Mesenchymal stem cell (in vitro differentiated cells and primary cell): ENCODE results near the gene PIBF1.
"Not testable (repeated sequence)": the region's sequence is repeated elsewhere in the genome, so short reads cannot be mapped to it uniquely, and the experiment has no call there.

Experiments
- DNase-seq: peaks from one replicate; pipeline ENCODE4 v3.0.0-alpha.2; 2013
- H2AFZ ChIP-seq: one replicate; pipeline ENCODE4 v1.6.1; 2013; ENCODE audit warnings: low read depth, mild to moderate bottlenecking, control low read depth, inconsistent platforms, low read length, moderate library complexity
- H2AK5ac ChIP-seq: 2 replicates; pipeline ENCODE4 v1.6.1; 2013; ENCODE audit warnings: low read length, moderate library complexity, mild to moderate bottlenecking, inconsistent platforms; ENCODE audit not compliant: severe bottlenecking
- H2BK120ac ChIP-seq: one replicate; pipeline ENCODE4 v1.6.1; 2013; ENCODE audit warnings: low read depth, mild to moderate bottlenecking, inconsistent platforms, low read length, moderate library complexity
- H2BK12ac ChIP-seq, 2 experiments: one replicate each; pipeline ENCODE4 v1.6.1; 2013; ENCODE audit warnings: inconsistent platforms in 2 of 2, low read length in 2 of 2, mild to moderate bottlenecking in 2 of 2, moderate library complexity in 2 of 2, control low read depth in 1 of 2
- H2BK15ac ChIP-seq: one replicate; pipeline ENCODE4 v1.6.1; 2013; ENCODE audit warnings: mild to moderate bottlenecking, low read depth, inconsistent platforms; ENCODE audit not compliant: poor library complexity, severe bottlenecking
- H2BK5ac ChIP-seq: 2 replicates; pipeline ENCODE4 v1.6.1; 2013; ENCODE audit warnings: low read depth, mild to moderate bottlenecking, low read length, control low read depth, inconsistent platforms; ENCODE audit not compliant: poor library complexity, severe bottlenecking
- H3K14ac ChIP-seq, 2 experiments: one replicate each; pipeline ENCODE4 v1.6.1; 2013; ENCODE audit warnings: inconsistent platforms in 2 of 2, low read length in 2 of 2, control low read depth in 1 of 2, mild to moderate bottlenecking in 1 of 2, moderate library complexity in 1 of 2
- H3K18ac ChIP-seq, 2 experiments: one replicate each; pipeline ENCODE4 v1.6.1; 2013; ENCODE audit warnings: inconsistent platforms in 2 of 2, low read length in 2 of 2, control low read depth in 1 of 2, low read depth in 1 of 2, mild to moderate bottlenecking in 1 of 2
- H3K23ac ChIP-seq, 2 experiments: one replicate each; pipeline ENCODE4 v1.6.1; 2013; ENCODE audit warnings: inconsistent platforms in 2 of 2, low read length in 2 of 2, mild to moderate bottlenecking in 2 of 2, moderate library complexity in 2 of 2, control low read depth in 1 of 2
- H3K27ac ChIP-seq: 2 replicates; pipeline ENCODE4 v1.5.1; 2013; ENCODE audit warnings: mild to moderate bottlenecking, moderate library complexity, low read length, control low read depth, inconsistent platforms; ENCODE audit not compliant: poor library complexity, severe bottlenecking
- H3K27me3 ChIP-seq, 2 experiments: 2 replicates each; pipeline versions ENCODE4 v1.6.1 to v1.7.0; 2013; ENCODE audit warnings: low read length in 2 of 2, mild to moderate bottlenecking in 2 of 2, moderate library complexity in 2 of 2, control low read depth in 1 of 2, inconsistent platforms in 1 of 2; ENCODE audit not compliant: control insufficient read depth in 1 of 2, insufficient read depth in 1 of 2
- H3K36me3 ChIP-seq, 2 experiments: 2 replicates each; pipeline versions ENCODE4 v1.6.1 to v1.7.0; 2013; ENCODE audit warnings: low read length in 2 of 2, control low read depth in 1 of 2, inconsistent platforms in 1 of 2, low read depth in 1 of 2, mild to moderate bottlenecking in 1 of 2; ENCODE audit not compliant: insufficient read depth in 2 of 2, control insufficient read depth in 1 of 2
- H3K4ac ChIP-seq, 2 experiments: one replicate each; pipeline ENCODE4 v1.6.1; 2013; ENCODE audit warnings: inconsistent platforms in 2 of 2, low read length in 2 of 2, mild to moderate bottlenecking in 2 of 2, moderate library complexity in 2 of 2, control low read depth in 1 of 2, low read depth in 1 of 2
- H3K4me1 ChIP-seq: 2 replicates; pipeline ENCODE4 v1.6.1; 2013; ENCODE audit warnings: low read depth, low read length, control low read depth; ENCODE audit not compliant: control insufficient read depth, insufficient read depth
- H3K4me2 ChIP-seq: 2 replicates; pipeline ENCODE4 v1.6.1; 2013; ENCODE audit warnings: low read length, mild to moderate bottlenecking, inconsistent platforms; ENCODE audit not compliant: poor library complexity, severe bottlenecking
- H3K4me3 ChIP-seq, 2 experiments: 2 replicates each; pipeline versions ENCODE4 v1.5.1 to v1.7.0; 2013; ENCODE audit warnings: low read length in 2 of 2, mild to moderate bottlenecking in 2 of 2, control low read depth in 1 of 2, low read depth in 1 of 2; ENCODE audit not compliant: insufficient read depth in 1 of 2
- H3K79me1 ChIP-seq: replicated peaks from 2 replicates; pipeline ENCODE4 v1.6.1; 2013; ENCODE audit warnings: mild to moderate bottlenecking, control low read depth, low read length, inconsistent platforms; ENCODE audit not compliant: poor library complexity, severe bottlenecking
- H3K9ac ChIP-seq: 2 replicates; pipeline ENCODE4 v1.7.0; 2013; ENCODE audit warnings: mild to moderate bottlenecking, low read length, moderate library complexity
- H3K9me3 ChIP-seq: 2 replicates; pipeline ENCODE4 v1.7.0; 2013; ENCODE audit warnings: mild to moderate bottlenecking, low read length; ENCODE audit not compliant: control insufficient read depth
- H4K8ac ChIP-seq: one replicate; pipeline ENCODE4 v1.6.1; 2013; ENCODE audit warnings: inconsistent platforms, mild to moderate bottlenecking, low read length, moderate library complexity
- H4K91ac ChIP-seq: one replicate; pipeline ENCODE4 v1.6.1; 2013; ENCODE audit warnings: mild to moderate bottlenecking, low read length, inconsistent platforms
- WGBS: methylation state at CpG from one replicate; pipeline ENCODE4 v1.1.7; 2013; ENCODE audit warnings: mixed read lengths; 5-methylcytosine and 5-hydroxymethylcytosine counted together

The PIBF1 gene

GRCh38 chr13:73048615-73049014 is 266.7 kb downstream of the PIBF1 start:
- H3K9ac ChIP-seq, H4K91ac ChIP-seq, H3K4me2 ChIP-seq, H2BK120ac ChIP-seq, H3K18ac ChIP-seq, H2BK12ac ChIP-seq, H2BK5ac ChIP-seq, H4K8ac ChIP-seq, H3K4me3 ChIP-seq, H2BK15ac ChIP-seq, H3K79me1 ChIP-seq, H2AFZ ChIP-seq, H3K36me3 ChIP-seq, H3K4ac ChIP-seq, H3K4me1 ChIP-seq, H3K9me3 ChIP-seq, DNase-seq, H3K27me3 ChIP-seq, H3K27ac ChIP-seq, H3K23ac ChIP-seq, H2AK5ac ChIP-seq, H3K14ac ChIP-seq: not testable (repeated sequence)
- 86% methylated on average over 2 of the region's 2 CpGs for WGBS

GRCh38 chr13:73054712-73055111 is 272.8 kb downstream of the PIBF1 start:
- H3K27ac ChIP-seq = no peak overlapping the region
- H3K4me1 ChIP-seq = no peaks in the 10 kb centered on the region
- no peak overlapping the region for H2BK12ac ChIP-seq
- DNase-seq = no peak
- no peak overlapping the region for H2BK120ac ChIP-seq
- 50% methylated on average over 3 of the region's 5 CpGs for WGBS
- H2AK5ac ChIP-seq = no peak overlapping the region
- H3K36me3 ChIP-seq = no peaks in the 10 kb centered on the region
- H2BK15ac ChIP-seq = no peak overlapping the region
- no peaks in the 10 kb centered on the region for H3K9me3 ChIP-seq
- H3K23ac ChIP-seq = no peak overlapping the region
- H4K8ac ChIP-seq = no peak overlapping the region
- no peak overlapping the region for H4K91ac ChIP-seq
- peaks cover 0 to 20% of the 10 kb centered on the region in 2 experiments for H3K27me3 ChIP-seq
- no peak overlapping the region for H3K9ac ChIP-seq
- H3K18ac ChIP-seq = no peak overlapping the region
- H3K4me2 ChIP-seq = no peak overlapping the region
- H3K4me3 ChIP-seq = no peak overlapping the region
- H3K4ac ChIP-seq = no peak overlapping the region
- H2AFZ ChIP-seq = no peak overlapping the region
- H2BK5ac ChIP-seq = no peak overlapping the region
- H3K79me1 ChIP-seq = peaks cover 3% of the 10 kb centered on the region
- H3K14ac ChIP-seq = no peak overlapping the region

DNA sequence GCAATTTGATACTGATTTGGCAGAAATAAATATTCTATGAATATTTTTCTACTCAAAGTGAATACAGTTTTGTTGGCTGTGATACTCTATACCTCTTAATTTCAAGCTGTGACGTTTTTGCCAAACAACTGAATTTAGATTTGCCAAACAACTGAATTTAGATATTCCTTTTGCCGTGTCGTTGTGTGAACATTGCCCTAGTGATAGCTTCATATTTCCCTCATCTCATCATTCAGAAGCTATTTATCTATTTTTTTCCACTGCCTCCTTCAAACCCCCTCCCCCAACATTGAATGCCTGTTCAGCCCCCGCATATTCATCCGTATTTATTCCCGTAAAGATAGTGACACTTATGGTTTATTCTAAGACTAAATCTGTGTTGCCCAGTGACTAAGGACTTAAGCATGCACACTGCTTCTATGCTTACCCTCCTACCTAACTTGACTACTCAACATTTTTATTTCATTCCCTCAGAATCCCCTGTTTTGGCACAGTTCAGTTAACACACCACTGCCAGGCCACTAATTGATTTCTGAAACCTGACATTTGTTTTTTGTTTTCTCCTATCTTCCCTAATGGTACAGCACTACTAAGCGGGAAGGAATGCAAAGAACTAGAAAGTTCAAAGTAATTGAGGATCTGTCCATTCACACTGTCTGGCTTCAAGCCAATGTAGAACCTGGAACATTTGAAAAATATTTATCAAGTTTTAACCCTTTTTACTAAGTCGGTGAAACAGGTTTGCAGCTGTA is 274.1 kb downstream of the PIBF1 start:
- Histone ChIP-seq H4K91ac (no peak overlapping the region), H2BK5ac (no peak overlapping the region), H3K27me3 (peaks cover 0 to 20% of the 10 kb centered on the region in 2 experiments), H2BK15ac (no peak overlapping the region), H3K18ac (no peak overlapping the region), H3K9me3 (no peaks in the 10 kb centered on the region), H3K36me3 (no peaks in the 10 kb centered on the region), H3K14ac (no peak overlapping the region), H2BK120ac (no peak overlapping the region), H4K8ac (no peak overlapping the region), H2AK5ac (no peak overlapping the region), H3K27ac (peak overlapping the region; percentile 37), H3K23ac (no peak overlapping the region), H3K4ac (no peak overlapping the region), H3K9ac (no peak overlapping the region), H2AFZ (no peak overlapping the region), H3K79me1 (peaks cover 4% of the 10 kb centered on the region), H3K4me2 (peak overlapping the region; percentile 34), H2BK12ac (no peak overlapping the region), H3K4me3 (no peak overlapping the region), H3K4me1 (no peaks in the 10 kb centered on the region)
- peak; percentile 64 for DNase-seq
- WGBS = 33% methylated on average over 8 of the region's 8 CpGs

DNA sequence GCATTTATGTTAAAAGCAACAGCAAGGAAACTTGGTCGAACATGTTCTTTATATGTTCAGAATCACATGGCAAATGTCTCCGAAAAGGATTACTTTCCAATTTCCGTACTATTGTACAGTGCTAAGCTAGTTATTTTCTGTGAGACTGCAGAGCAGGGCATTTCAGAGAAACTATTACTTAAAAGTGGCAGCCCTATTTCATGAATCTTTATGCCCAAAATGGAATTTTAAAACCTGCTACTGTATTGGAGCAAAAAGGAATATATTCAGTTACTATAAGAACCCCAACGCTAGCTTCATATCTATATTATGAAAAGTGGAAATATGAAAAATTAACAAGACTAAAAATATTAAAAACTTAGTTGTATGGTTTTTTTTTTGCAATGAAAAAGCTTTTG is 274.6 kb downstream of the PIBF1 start:
- Histone ChIP-seq H3K27me3 (peaks cover 0 to 20% of the 10 kb centered on the region in 2 experiments), H2BK120ac (no peak overlapping the region), H3K27ac (no peak overlapping the region), H3K14ac (no peak overlapping the region), H4K91ac (no peak overlapping the region), H2BK5ac (no peak overlapping the region), H3K36me3 (no peaks in the 10 kb centered on the region), H3K4me2 (no peak overlapping the region), H3K9ac (no peak overlapping the region), H3K18ac (no peak overlapping the region), H3K79me1 (peaks cover 4% of the 10 kb centered on the region), H2AFZ (no peak overlapping the region), H3K4me1 (no peaks in the 10 kb centered on the region), H3K23ac (no peak overlapping the region), H2BK12ac (no peak overlapping the region), H2BK15ac (no peak overlapping the region), H3K9me3 (no peaks in the 10 kb centered on the region), H4K8ac (no peak overlapping the region), H3K4ac (no peak overlapping the region), H3K4me3 (no peak overlapping the region), H2AK5ac (no peak overlapping the region)
- 64% methylated on average over 1 of the region's 4 CpGs for WGBS
- DNase-seq = no peak
